ENCODE results near the gene FAM181B. TPM values are rescaled to one million over a fixed set of nuclear protein-coding genes. Genes with fewer than 3 reads are reported as not detected.
"Not testable (repeated sequence)": the region's sequence is repeated elsewhere in the genome, so short reads cannot be mapped to it uniquely, and the experiment has no call there.

The FAM181B gene
- total RNA-seq, 1 donor from 2014 or later: 0.35 TPM

DNA sequence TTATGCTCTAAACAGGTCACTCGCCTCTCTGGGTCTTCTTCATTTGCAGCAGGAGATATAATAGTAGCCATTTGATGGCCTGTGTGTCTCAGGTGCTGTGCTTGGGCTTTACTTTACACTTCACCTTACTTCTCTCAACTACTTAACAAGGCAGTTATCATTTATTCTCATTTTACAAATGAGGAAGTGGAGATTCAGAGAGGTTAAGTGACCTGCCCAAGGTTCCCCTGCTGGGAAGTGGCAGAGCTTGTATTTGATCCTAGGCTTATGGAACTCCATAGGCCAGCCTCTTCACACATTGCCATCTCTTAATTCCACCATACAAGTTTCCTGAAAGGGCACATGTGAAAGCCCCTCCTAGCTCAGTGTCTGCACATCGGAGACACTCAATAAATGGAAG is 30.4 kb downstream of the FAM181B start:
- no peak for DNase-seq (ENCODE audit: extremely low spot score, unreplicated experiment)
- H3K9me3 Mint-ChIP-seq (ENCODE audit: unreplicated experiment): no peaks in the 10 kb centered on the region
- H3K4me1 Mint-ChIP-seq (ENCODE audit: unreplicated experiment): no peaks in the 10 kb centered on the region
- no peak overlapping the region for H3K4me3 Mint-ChIP-seq (ENCODE audit: unreplicated experiment)
- TF ChIP-seq, protein P1, sequence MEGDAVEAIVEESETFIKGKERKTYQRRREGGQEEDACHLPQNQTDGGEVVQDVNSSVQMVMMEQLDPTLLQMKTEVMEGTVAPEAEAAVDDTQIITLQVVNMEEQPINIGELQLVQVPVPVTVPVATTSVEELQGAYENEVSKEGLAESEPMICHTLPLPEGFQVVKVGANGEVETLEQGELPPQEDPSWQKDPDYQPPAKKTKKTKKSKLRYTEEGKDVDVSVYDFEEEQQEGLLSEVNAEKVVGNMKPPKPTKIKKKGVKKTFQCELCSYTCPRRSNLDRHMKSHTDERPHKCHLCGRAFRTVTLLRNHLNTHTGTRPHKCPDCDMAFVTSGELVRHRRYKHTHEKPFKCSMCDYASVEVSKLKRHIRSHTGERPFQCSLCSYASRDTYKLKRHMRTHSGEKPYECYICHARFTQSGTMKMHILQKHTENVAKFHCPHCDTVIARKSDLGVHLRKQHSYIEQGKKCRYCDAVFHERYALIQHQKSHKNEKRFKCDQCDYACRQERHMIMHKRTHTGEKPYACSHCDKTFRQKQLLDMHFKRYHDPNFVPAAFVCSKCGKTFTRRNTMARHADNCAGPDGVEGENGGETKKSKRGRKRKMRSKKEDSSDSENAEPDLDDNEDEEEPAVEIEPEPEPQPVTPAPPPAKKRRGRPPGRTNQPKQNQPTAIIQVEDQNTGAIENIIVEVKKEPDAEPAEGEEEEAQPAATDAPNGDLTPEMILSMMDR (IDR thresholded peaks at IDR 0.05): no peak
- no peaks in the 10 kb centered on the region for H3K36me3 Mint-ChIP-seq (ENCODE audit: unreplicated experiment)
- peaks cover 47% of the 10 kb centered on the region for H3K27me3 Mint-ChIP-seq (ENCODE audit: unreplicated experiment)
- no peak overlapping the region for H3K27ac Mint-ChIP-seq (ENCODE audit: unreplicated experiment)

DNA sequence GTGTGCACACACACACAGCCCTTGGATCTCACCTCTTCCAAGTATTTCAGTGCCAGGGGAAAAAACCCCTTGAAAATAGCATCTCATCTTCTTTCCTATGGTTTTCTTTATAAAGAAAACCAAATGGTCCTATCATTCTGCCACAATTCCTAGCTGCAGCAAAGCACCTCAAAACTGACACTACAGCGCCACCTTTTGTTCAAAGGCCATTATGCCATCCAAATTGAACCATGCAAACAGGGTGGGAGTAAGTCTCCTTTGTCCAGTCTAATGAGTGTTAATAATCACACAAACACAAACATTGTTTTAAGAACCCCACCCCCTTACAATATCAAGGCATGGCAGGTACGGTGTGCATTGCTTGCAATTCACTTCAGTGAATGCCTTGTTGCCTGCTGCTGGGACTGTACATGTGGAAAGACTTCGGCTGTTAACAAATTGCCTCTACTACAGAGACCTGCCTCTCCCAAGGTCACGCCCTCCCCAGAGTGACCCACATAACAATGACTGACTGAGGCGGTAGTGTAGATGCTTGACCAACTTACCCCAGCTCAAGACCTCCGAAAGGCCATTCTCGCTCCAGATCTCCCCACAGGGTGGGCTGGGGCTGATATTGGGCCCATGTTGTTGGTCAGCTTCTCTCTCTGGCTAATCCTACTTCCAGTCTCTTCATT is 31.7 kb downstream of the FAM181B start:
- H3K4me3 Mint-ChIP-seq (ENCODE audit: unreplicated experiment): no peak overlapping the region
- DNase-seq (ENCODE audit: extremely low spot score, unreplicated experiment): no peak

DNA sequence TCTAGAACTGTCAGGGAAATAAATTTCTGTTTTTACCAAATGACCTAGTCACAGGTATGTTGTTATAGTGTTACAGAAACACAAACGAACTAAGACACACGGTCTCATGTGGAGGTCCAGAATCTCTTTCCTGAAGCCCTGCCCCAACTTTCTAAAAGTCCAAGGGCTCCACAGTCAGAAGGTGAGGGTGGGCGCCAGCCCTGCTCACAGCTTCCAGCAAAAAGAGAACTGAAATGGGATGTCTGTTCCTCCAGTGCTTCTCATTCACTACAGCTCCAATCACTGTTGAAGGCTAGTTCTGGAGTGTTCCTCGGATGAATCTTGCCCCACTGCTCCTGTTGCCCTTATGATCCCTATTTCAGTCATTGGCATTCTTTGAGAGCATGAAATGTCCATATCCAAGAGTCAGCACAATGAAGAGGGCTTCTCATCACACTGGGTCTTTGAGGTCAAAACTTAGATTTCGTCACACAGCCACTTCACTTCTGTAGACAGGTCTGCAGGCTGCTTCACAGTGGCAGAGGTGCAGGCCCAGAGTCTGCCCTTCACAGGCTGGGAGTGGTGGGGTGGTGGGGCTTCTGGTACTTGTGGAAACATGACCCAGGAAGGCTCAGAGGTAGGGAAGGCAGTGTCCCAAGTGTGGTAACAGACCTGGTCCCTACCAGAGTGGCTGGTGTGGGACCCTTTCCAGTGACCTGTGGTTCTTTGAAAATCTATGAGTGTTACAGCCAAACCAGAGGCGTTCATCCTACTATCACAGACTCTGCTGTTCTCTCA is 34.9 kb downstream of the FAM181B start:
- no peak overlapping the region for H3K4me3 Mint-ChIP-seq (ENCODE audit: unreplicated experiment)
- H3K27me3 Mint-ChIP-seq (ENCODE audit: unreplicated experiment): peaks cover 39% of the 10 kb centered on the region

More for the DNA sequence above, 31.7 kb downstream of the FAM181B start:
- H3K4me1 Mint-ChIP-seq (ENCODE audit: unreplicated experiment): no peaks in the 10 kb centered on the region
- TF ChIP-seq, protein P1 (IDR thresholded peaks at IDR 0.05): peak; percentile 66
- H3K36me3 Mint-ChIP-seq (ENCODE audit: unreplicated experiment): no peaks in the 10 kb centered on the region
- no peak overlapping the region for H3K27ac Mint-ChIP-seq (ENCODE audit: unreplicated experiment)
- peaks cover 45% of the 10 kb centered on the region for H3K27me3 Mint-ChIP-seq (ENCODE audit: unreplicated experiment)
- no peaks in the 10 kb centered on the region for H3K9me3 Mint-ChIP-seq (ENCODE audit: unreplicated experiment)

DNA sequence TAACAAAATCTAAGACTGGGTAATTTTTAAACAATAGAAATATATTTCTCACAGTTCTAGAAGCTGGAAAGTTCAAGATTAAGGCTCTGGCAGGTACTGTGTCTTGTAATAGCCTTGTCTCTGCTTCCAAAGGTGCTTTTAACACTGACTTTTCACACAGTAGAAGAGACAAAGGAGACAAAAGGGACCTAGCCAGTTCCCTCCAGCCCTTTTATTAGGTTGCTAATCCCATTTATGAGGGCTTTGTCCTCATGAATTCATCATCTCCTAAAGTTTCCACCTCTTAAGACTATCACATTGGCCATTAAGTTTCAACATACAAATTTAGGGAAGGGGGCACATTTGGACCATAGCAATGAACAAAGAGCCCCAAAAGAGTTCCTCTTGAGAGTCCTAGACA is 40.7 kb downstream of the FAM181B start:
- H3K4me1 Mint-ChIP-seq (ENCODE audit: unreplicated experiment): no peaks in the 10 kb centered on the region
- no peak for DNase-seq (ENCODE audit: extremely low spot score, unreplicated experiment)
- H3K4me3 Mint-ChIP-seq (ENCODE audit: unreplicated experiment): no peak overlapping the region
- TF ChIP-seq, protein P1 (IDR thresholded peaks at IDR 0.05): no peak
- no peaks in the 10 kb centered on the region for H3K36me3 Mint-ChIP-seq (ENCODE audit: unreplicated experiment)
- H3K27ac Mint-ChIP-seq (ENCODE audit: unreplicated experiment): no peak overlapping the region
- no peaks in the 10 kb centered on the region for H3K9me3 Mint-ChIP-seq (ENCODE audit: unreplicated experiment)
- peaks cover 44% of the 10 kb centered on the region for H3K27me3 Mint-ChIP-seq (ENCODE audit: unreplicated experiment)

More for the DNA sequence above, 34.9 kb downstream of the FAM181B start:
- TF ChIP-seq, protein P1 (IDR thresholded peaks at IDR 0.05): no peak
- Mint-ChIP-seq H3K4me1 (ENCODE audit: unreplicated experiment) (no peaks in the 10 kb centered on the region), H3K27ac (ENCODE audit: unreplicated experiment) (no peak overlapping the region), H3K9me3 (ENCODE audit: unreplicated experiment) (no peaks in the 10 kb centered on the region), H3K36me3 (ENCODE audit: unreplicated experiment) (no peaks in the 10 kb centered on the region)
- DNase-seq (ENCODE audit: extremely low spot score, unreplicated experiment): no peak

DNA sequence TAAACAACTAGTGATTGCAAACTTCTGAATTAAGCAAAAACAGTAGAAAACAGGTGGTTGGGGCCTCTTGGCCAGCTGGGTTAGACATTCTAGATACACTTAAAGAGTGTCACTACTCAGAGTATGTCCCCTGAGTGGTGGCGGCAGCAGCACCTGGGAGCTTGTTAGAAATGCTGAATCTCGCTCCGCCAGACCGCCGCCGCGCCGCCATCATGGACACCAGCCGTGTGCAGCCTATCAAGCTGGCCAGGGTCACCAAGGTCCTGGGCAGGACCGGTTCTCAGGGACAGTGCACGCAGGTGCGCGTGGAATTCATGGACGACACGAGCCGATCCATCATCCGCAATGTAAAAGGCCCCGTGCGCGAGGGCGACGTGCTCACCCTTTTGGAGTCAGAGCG is 44.3 kb downstream of the FAM181B start:
- not testable (repeated sequence) for H3K9me3 Mint-ChIP-seq (ENCODE audit: unreplicated experiment); H3K36me3 Mint-ChIP-seq (ENCODE audit: unreplicated experiment); H3K4me1 Mint-ChIP-seq (ENCODE audit: unreplicated experiment); H3K4me3 Mint-ChIP-seq (ENCODE audit: unreplicated experiment); DNase-seq (ENCODE audit: extremely low spot score, unreplicated experiment); H3K27ac Mint-ChIP-seq (ENCODE audit: unreplicated experiment)
- peaks cover 56% of the 10 kb centered on the region for H3K27me3 Mint-ChIP-seq (ENCODE audit: unreplicated experiment)

Measured in osteocyte (in vitro differentiated cells).